ENCODE measurements around the gene CELF5. TPM values are rescaled to one million over a fixed set of nuclear protein-coding genes. Genes with fewer than 3 reads are reported as not detected.

The CELF5 gene
- total RNA-seq, 4 donors from 2014 or later = not detected

GRCh38 chr19:3178973-3179738 is 45.3 kb upstream of the CELF5 start:
- peak; percentile 22 to 60 (median 48) for DNase-seq
- Histone ChIP-seq H3K4me3 (peak overlapping the region; percentile 49 to 71 (median 53)), H3K27me3 (no peaks in the 10 kb centered on the region), H3K9me3 (no peaks in the 10 kb centered on the region), H3K4me1 (peaks cover 0 to 8% (median 4%) of the 10 kb centered on the region in 4 donors), H3K27ac (peak overlapping the region; percentile 76 to 99 (median 80)), H3K36me3 (no peaks in the 10 kb centered on the region)
- no peak for TF ChIP-seq CTCF (IDR thresholded peaks at IDR 0.05)
- no peak for TF ChIP-seq POLR2A (IDR thresholded peaks at IDR 0.05)

- H3K4me1 ChIP-seq = peaks cover 0 to 8% (median 4%) of the 10 kb centered on the region in 4 donors
- DNase-seq = peak in 2 of 3 donors; percentile 36 to 48
- no peaks in the 10 kb centered on the region for H3K27me3 ChIP-seq
- no peak for TF ChIP-seq POLR2A (IDR thresholded peaks at IDR 0.05)
- H3K36me3 ChIP-seq = no peaks in the 10 kb centered on the region
- H3K9me3 ChIP-seq = no peaks in the 10 kb centered on the region
- H3K27ac ChIP-seq = peak overlapping the region; percentile 76 to 99 (median 80)
- H3K4me3 ChIP-seq = peak overlapping the region; percentile 49 to 71 (median 53)
Measured at GRCh38 chr19:3179739-3180293, 44.6 kb upstream of the CELF5 start.

GRCh38 chr19:3183721-3184641 is 40.5 kb upstream of the CELF5 start:
- H3K27ac ChIP-seq = no peak overlapping the region
- no peak for DNase-seq
- peaks cover 0 to 26% (median 23%) of the 10 kb centered on the region in 4 donors for H3K4me1 ChIP-seq
- TF ChIP-seq POLR2A (IDR thresholded peaks at IDR 0.05) (no peak), CTCF (IDR thresholded peaks at IDR 0.05) (no peak)
- no peak overlapping the region for H3K4me3 ChIP-seq
- H3K36me3 ChIP-seq = no peaks in the 10 kb centered on the region
- no peaks in the 10 kb centered on the region for H3K27me3 ChIP-seq
- H3K9me3 ChIP-seq = no peaks in the 10 kb centered on the region

GRCh38 chr19:3184847-3185460 is 39.5 kb upstream of the CELF5 start:
- H3K4me1 ChIP-seq = peaks cover 6 to 30% (median 23%) of the 10 kb centered on the region in 4 donors
- DNase-seq = peak in 2 of 3 donors; percentile 81 to 86
- H3K27ac ChIP-seq = peak overlapping the region; percentile 68 to 97 (median 83)
- H3K4me3 ChIP-seq = peak overlapping the region; percentile 72 to 97 (median 90)
- H3K36me3 ChIP-seq = no peaks in the 10 kb centered on the region
- H3K27me3 ChIP-seq = no peaks in the 10 kb centered on the region
- TF ChIP-seq CTCF (IDR thresholded peaks at IDR 0.05) (no peak), POLR2A (IDR thresholded peaks at IDR 0.05) (no peak)
- H3K9me3 ChIP-seq = no peaks in the 10 kb centered on the region

- DNase-seq = peak; percentile 91 to 98 (median 97)
- Histone ChIP-seq H3K9me3 (no peaks in the 10 kb centered on the region), H3K36me3 (no peaks in the 10 kb centered on the region), H3K4me3 (peak within 1 kb of the TSS; percentile 72 to 97 (median 90)), H3K27me3 (no peaks in the 10 kb centered on the region), H3K4me1 (peaks cover 6 to 30% (median 23%) of the 10 kb centered on the region in 4 donors), H3K27ac (peak within 1 kb of the TSS; percentile 68 to 97 (median 83))
- TF ChIP-seq CTCF (IDR thresholded peaks at IDR 0.05) = peak in 1 of 6 experiments; percentile 25
- TF ChIP-seq POLR2A (IDR thresholded peaks at IDR 0.05) = peak; percentile 33 to 72
Measured at GRCh38 chr19:3185461-3186159, 38.9 kb upstream of the CELF5 start, which contains the start of gene NCLN. Gene NCLN (plus strand): TSS chr19:3185930. CDS start chr19:3186031, 101 bp downstream.
